Activated T-cell treated with anti-CD3 and anti-CD28 coated beads for 24 hours (primary cell): ENCODE results near the gene LRRC27.

Source experiments
- DNase-seq: peaks from one replicate; pipeline ENCODE4 v3.0.0-alpha.2; 2020; ENCODE audit warnings: low read depth

The LRRC27 gene

GRCh38 chr10:132357286-132358058 lies 25.5 kb downstream of the LRRC27 start:
- DNase-seq, result no peak

- no peak for DNase-seq
Measured at GRCh38 chr10:132359305-132360040, 27.5 kb downstream of the LRRC27 start.

- DNase-seq, result peak; percentile 9
Measured at GRCh38 chr10:132360766-132361447, 28.9 kb downstream of the LRRC27 start.

GRCh38 chr10:132361581-132362101 lies 29.6 kb downstream of the LRRC27 start:
- DNase-seq, result no peak

- DNase-seq, result no peak
Measured at GRCh38 chr10:132362151-132362611, 30.2 kb downstream of the LRRC27 start.

- no peak for DNase-seq
Measured at GRCh38 chr10:132363376-132363775, 31.4 kb downstream of the LRRC27 start.

- DNase-seq, result no peak
Measured at GRCh38 chr10:132363921-132364593, 32.1 kb downstream of the LRRC27 start.

GRCh38 chr10:132364594-132364970 lies 32.6 kb downstream of the LRRC27 start:
- DNase-seq, result peak; percentile 38

GRCh38 chr10:132365102-132365501 lies 33.1 kb downstream of the LRRC27 start:
- DNase-seq, result no peak

GRCh38 chr10:132366006-132366405 lies 34.0 kb downstream of the LRRC27 start:
- DNase-seq, result no peak

- DNase-seq, result no peak
Measured at GRCh38 chr10:132366499-132366898, 34.5 kb downstream of the LRRC27 start.

- DNase-seq, result no peak
Measured at GRCh38 chr10:132368391-132368790, 36.4 kb downstream of the LRRC27 start.

- no peak for DNase-seq
Measured at GRCh38 chr10:132368881-132369635, 37.1 kb downstream of the LRRC27 start.

- DNase-seq, result no peak
Measured at GRCh38 chr10:132369636-132370185, 37.7 kb downstream of the LRRC27 start.

GRCh38 chr10:132370426-132371340 lies 38.7 kb downstream of the LRRC27 start:
- no peak for DNase-seq

- no peak for DNase-seq
Measured at GRCh38 chr10:132371641-132372081, 39.7 kb downstream of the LRRC27 start.

- DNase-seq, result no peak
Measured at GRCh38 chr10:132372516-132373095, 40.6 kb downstream of the LRRC27 start.

- DNase-seq, result no peak
Measured at GRCh38 chr10:132373241-132373955, 41.4 kb downstream of the LRRC27 start.

- DNase-seq, result no peak
Measured at GRCh38 chr10:132374176-132374575, 42.2 kb downstream of the LRRC27 start.
